Gastroesophageal sphincter (tissue), 3 donors: Measurements from ENCODE around the gene PALD1.

Experiments
- EP300 ChIP-seq: sonication (generic); formaldehyde crosslinking; IDR thresholded peaks from one replicate; pipeline ENCODE4 v1.6.1; 2017; ENCODE audit warnings: antibody characterized with exemption, mild to moderate bottlenecking
- TF ChIP-seq, protein P1 (sequence below), 4 experiments: fragments of 200-600 bp in 2 of 4; fragments of 450-650 bp in 2 of 4; sonication (generic) in 1 of 4; IDR thresholded peaks; one replicate each; pipeline ENCODE4 v1.5.1; 2017 to 2019; ENCODE audit warnings: antibody characterized with exemption in 4 of 4, mild to moderate bottlenecking in 2 of 4, moderate library complexity in 2 of 4

DNA sequence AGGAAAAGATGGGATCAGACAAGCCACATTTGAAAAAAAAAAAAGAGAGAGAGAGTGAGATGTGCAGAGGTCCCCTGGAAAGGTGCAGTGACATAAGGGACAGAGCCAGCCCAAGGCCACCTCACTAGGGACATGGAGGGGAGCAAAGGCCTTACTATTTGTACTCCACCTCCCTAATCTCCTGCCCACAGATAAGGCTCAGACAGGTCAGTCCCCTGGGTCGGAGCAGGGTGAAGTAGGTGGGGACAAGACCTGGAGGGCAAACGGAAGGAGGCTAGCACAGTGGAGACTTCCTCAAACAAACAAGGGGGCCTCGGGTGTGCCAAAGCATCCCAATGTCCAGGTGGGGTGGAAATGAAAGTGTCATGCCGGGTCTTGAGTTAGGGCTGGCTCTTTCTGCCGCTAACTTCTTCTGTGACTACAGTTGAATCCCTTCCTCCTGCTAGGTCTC is 117.0 kb downstream of the PALD1 start:
- TF ChIP-seq, protein P1, sequence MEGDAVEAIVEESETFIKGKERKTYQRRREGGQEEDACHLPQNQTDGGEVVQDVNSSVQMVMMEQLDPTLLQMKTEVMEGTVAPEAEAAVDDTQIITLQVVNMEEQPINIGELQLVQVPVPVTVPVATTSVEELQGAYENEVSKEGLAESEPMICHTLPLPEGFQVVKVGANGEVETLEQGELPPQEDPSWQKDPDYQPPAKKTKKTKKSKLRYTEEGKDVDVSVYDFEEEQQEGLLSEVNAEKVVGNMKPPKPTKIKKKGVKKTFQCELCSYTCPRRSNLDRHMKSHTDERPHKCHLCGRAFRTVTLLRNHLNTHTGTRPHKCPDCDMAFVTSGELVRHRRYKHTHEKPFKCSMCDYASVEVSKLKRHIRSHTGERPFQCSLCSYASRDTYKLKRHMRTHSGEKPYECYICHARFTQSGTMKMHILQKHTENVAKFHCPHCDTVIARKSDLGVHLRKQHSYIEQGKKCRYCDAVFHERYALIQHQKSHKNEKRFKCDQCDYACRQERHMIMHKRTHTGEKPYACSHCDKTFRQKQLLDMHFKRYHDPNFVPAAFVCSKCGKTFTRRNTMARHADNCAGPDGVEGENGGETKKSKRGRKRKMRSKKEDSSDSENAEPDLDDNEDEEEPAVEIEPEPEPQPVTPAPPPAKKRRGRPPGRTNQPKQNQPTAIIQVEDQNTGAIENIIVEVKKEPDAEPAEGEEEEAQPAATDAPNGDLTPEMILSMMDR (IDR thresholded peaks at IDR 0.05), result no peak
- no peak for TF ChIP-seq EP300
